Endodermal cell (in vitro differentiated cells): ENCODE results near the gene SPHKAP. TPM values are rescaled to one million over a fixed set of nuclear protein-coding genes. Genes with fewer than 3 reads are reported as not detected.

Source experiments
- DNase-seq: peaks from one replicate; pipeline ENCODE4 v3.0.0-alpha.2; 2017
- H3K27ac ChIP-seq: 2 replicates; pipeline ENCODE4 v1.5.1; 2013; ENCODE audit warnings: mild to moderate bottlenecking, low read depth, low read length, moderate library complexity
- H3K27me3 ChIP-seq: 2 replicates; pipeline ENCODE4 v1.6.1; 2013; ENCODE audit warnings: mild to moderate bottlenecking, low read length, moderate library complexity; ENCODE audit not compliant: insufficient read depth, control insufficient read depth, poor library complexity, severe bottlenecking
- H3K36me3 ChIP-seq: 2 replicates; pipeline ENCODE4 v1.7.0; 2013; ENCODE audit warnings: mild to moderate bottlenecking, low read length, moderate library complexity; ENCODE audit not compliant: control insufficient read depth, insufficient read depth
- H3K4me1 ChIP-seq: one replicate; pipeline ENCODE4 v1.7.0; 2013; ENCODE audit warnings: low read length; ENCODE audit not compliant: control insufficient read depth, insufficient read depth
- H3K4me3 ChIP-seq: 2 replicates; pipeline ENCODE4 v1.5.1; 2013; ENCODE audit warnings: mild to moderate bottlenecking, low read length, moderate library complexity
- H3K9ac ChIP-seq: 2 replicates; pipeline ENCODE4 v1.6.1; 2013; ENCODE audit warnings: mild to moderate bottlenecking, low read length, moderate library complexity; ENCODE audit not compliant: poor library complexity, severe bottlenecking; ENCODE audit errors: extremely low read depth
- H3K9me3 ChIP-seq: 2 replicates; pipeline ENCODE4 v1.6.1; 2013; ENCODE audit warnings: mild to moderate bottlenecking, low read length, moderate library complexity; ENCODE audit not compliant: control insufficient read depth
- H3K27ac Mint-ChIP-seq: 2 replicates; pipeline ENCODE4 v1.8.0; 2020; ENCODE audit warnings: mixed read lengths
- H3K27me3 Mint-ChIP-seq: 2 replicates; pipeline ENCODE4 v1.8.0; 2021; ENCODE audit warnings: mild to moderate bottlenecking, mixed read lengths; ENCODE audit not compliant: insufficient read depth
- H3K36me3 Mint-ChIP-seq: 2 replicates; pipeline ENCODE4 v1.8.0; 2020; ENCODE audit warnings: low read depth, mixed read lengths
- H3K4me1 Mint-ChIP-seq: 2 replicates; pipeline ENCODE4 v1.8.0; 2020; ENCODE audit warnings: mixed read lengths
- H3K4me3 Mint-ChIP-seq: 2 replicates; pipeline ENCODE4 v1.8.0; 2020; ENCODE audit warnings: mild to moderate bottlenecking, moderate library complexity, mixed read lengths
- H3K9me3 Mint-ChIP-seq: 2 replicates; pipeline ENCODE4 v1.8.0; 2020; ENCODE audit warnings: mild to moderate bottlenecking, mixed read lengths
- CTCF ChIP-seq: fragments of 200-600 bp; sonication (generic); conservative IDR thresholded peaks from 2 replicates; pipeline ENCODE4 v1.5.0; 2021; ENCODE audit warnings: antibody characterized with exemption, mild to moderate bottlenecking
- WGBS, 2 experiments: methylation state at CpG; one replicate each; pipeline versions ENCODE4 v1.1.5 to v1.1.7; 2013; ENCODE audit warnings: missing lambda C conversion rate in 2 of 2, mixed read lengths in 1 of 2; ENCODE audit not compliant: insufficient coverage in 1 of 2, insufficient read length in 1 of 2; 5-methylcytosine and 5-hydroxymethylcytosine counted together
- total RNA-seq, 2 donors: library from RNA; stranded (reverse); fragmentation: NEBNext Ultra II Directional in 1 of 2; extraction: Animal tissue kit (Norgen Biotek cat#: 25700) in 1 of 2; gene quantifications; 2 replicates in 1 of 2; 3 replicates in 1 of 2; pipeline ENCODE4 v1.2.1, GENCODE V29; 2021

SPHKAP gene
- total RNA-seq, 2 donors from 2014 or later, result 0.18 TPM; not detected in 1

- H3K36me3 Mint-ChIP-seq, result no peaks in the 10 kb centered on the region
- no peak overlapping the region for H3K27ac ChIP-seq
- no peaks in the 10 kb centered on the region for H3K9me3 ChIP-seq
- H3K27me3 Mint-ChIP-seq, result peaks cover 3% of the 10 kb centered on the region
- H3K9ac ChIP-seq, result no peak overlapping the region
- H3K27ac Mint-ChIP-seq, result no peak overlapping the region
- no peak for DNase-seq
- H3K4me1 Mint-ChIP-seq, result no peaks in the 10 kb centered on the region
- 100% methylated on average over 1 of the region's 1 CpG; no CpG with 5 or more reads in 1 of the 2 experiments for WGBS, 2 experiments
- H3K9me3 Mint-ChIP-seq, result no peaks in the 10 kb centered on the region
- no peaks in the 10 kb centered on the region for H3K36me3 ChIP-seq
- H3K4me3 Mint-ChIP-seq, result no peak overlapping the region
- no peak overlapping the region for H3K4me3 ChIP-seq
- H3K27me3 ChIP-seq, result no peaks in the 10 kb centered on the region
- no peaks in the 10 kb centered on the region for H3K4me1 ChIP-seq
- no peak for TF ChIP-seq CTCF
Observed at GRCh38 chr2:228126401-228126800, 55.1 kb downstream of the SPHKAP start.

GRCh38 chr2:228118940-228119339 lies 62.5 kb downstream of the SPHKAP start:
- no peaks in the 10 kb centered on the region for H3K9me3 ChIP-seq
- no peaks in the 10 kb centered on the region for H3K27me3 ChIP-seq
- H3K27ac ChIP-seq, result no peak overlapping the region
- WGBS, 2 experiments, result 59 to 60% methylated on average over 1 to 2 of the region's 2 CpGs
- H3K9ac ChIP-seq, result no peak overlapping the region
- no peaks in the 10 kb centered on the region for H3K36me3 ChIP-seq
- H3K27me3 Mint-ChIP-seq, result peaks cover 3% of the 10 kb centered on the region
- TF ChIP-seq CTCF, result no peak
- H3K27ac Mint-ChIP-seq, result no peak overlapping the region
- no peak for DNase-seq
- H3K9me3 Mint-ChIP-seq, result no peaks in the 10 kb centered on the region
- no peak overlapping the region for H3K4me3 Mint-ChIP-seq
- peaks cover 4% of the 10 kb centered on the region for H3K4me1 Mint-ChIP-seq
- no peaks in the 10 kb centered on the region for H3K4me1 ChIP-seq
- H3K4me3 ChIP-seq, result no peak overlapping the region
- H3K36me3 Mint-ChIP-seq, result no peaks in the 10 kb centered on the region

- no peak for TF ChIP-seq CTCF
- no peaks in the 10 kb centered on the region for H3K4me1 ChIP-seq
- 92% methylated on average over 2 of the region's 2 CpGs; no CpG with 5 or more reads in 1 of the 2 experiments for WGBS, 2 experiments
Observed at GRCh38 chr2:228107846-228108245, 73.6 kb downstream of the SPHKAP start.

More at GRCh38 chr2:228107846-228108245, 73.6 kb downstream of the SPHKAP start:
- Mint-ChIP-seq H3K9me3 (peaks cover 4% of the 10 kb centered on the region), H3K36me3 (no peaks in the 10 kb centered on the region), H3K27ac (no peak overlapping the region), H3K4me1 (no peaks in the 10 kb centered on the region), H3K27me3 (peaks cover 13% of the 10 kb centered on the region), H3K4me3 (no peak overlapping the region)
- Histone ChIP-seq H3K9ac (no peak overlapping the region), H3K4me3 (no peak overlapping the region), H3K9me3 (no peaks in the 10 kb centered on the region), H3K36me3 (no peaks in the 10 kb centered on the region), H3K27ac (no peak overlapping the region), H3K27me3 (peaks cover 22% of the 10 kb centered on the region)
- no peak for DNase-seq
